Measurements from ENCODE around the gene EEF1A2.

GRCh38 chr20:63501818-63502670 is 3.2 kb upstream of the EEF1A2 start:
- TF ChIP-seq CTCF (IDR thresholded peaks at IDR 0.05) (no peak), POLR2A (IDR thresholded peaks at IDR 0.05) (no peak)
